MCF 10A (cell line): ENCODE measurements around the gene GALNT9. TPM values are rescaled to one million over a fixed set of nuclear protein-coding genes. Genes with fewer than 3 reads are reported as not detected.

Experiments
- BruUV-seq: library from RNA; stranded (reverse); fragments of 400-500 nt; replicated peaks from 2 replicates; lab custom pipeline; 2021; lab: Mats Ljungman, UMichigan
- CTCF ChIA-PET: fragments of 300-600 bp; sonication (Branson Sonifier 250); formaldehyde crosslinking; extraction: SDS; loops from one replicate; lab custom pipeline; 2021; ENCODE audit warnings: antibody characterized with exemption, inconsistent platforms; lab: Yijun Ruan, JAX
- POLR2A ChIA-PET: fragments of 300-600, 350-650 bp; sonication (Branson Sonifier 250); formaldehyde crosslinking; extraction: SDS; loops from one replicate; lab custom pipeline; 2020; ENCODE audit warnings: antibody characterized with exemption, inconsistent platforms; lab: Yijun Ruan, JAX
- DNase-seq: peaks from one replicate; pipeline ENCODE4 v3.0.0-alpha.2; 2018; ENCODE audit not compliant: unreplicated experiment
- H3K27ac Mint-ChIP-seq: one replicate; pipeline ENCODE4 v1.8.0; 2022; ENCODE audit warnings: mild to moderate bottlenecking, low read depth, mixed read lengths; ENCODE audit not compliant: unreplicated experiment
- H3K27me3 Mint-ChIP-seq: one replicate; pipeline ENCODE4 v1.8.0; 2022; ENCODE audit warnings: mixed read lengths; ENCODE audit not compliant: insufficient read depth, unreplicated experiment
- H3K36me3 Mint-ChIP-seq: one replicate; pipeline ENCODE4 v1.8.0; 2022; ENCODE audit warnings: mild to moderate bottlenecking, moderate library complexity, mixed read lengths; ENCODE audit not compliant: insufficient read depth, unreplicated experiment
- H3K4me1 Mint-ChIP-seq: one replicate; pipeline ENCODE4 v1.8.0; 2022; ENCODE audit warnings: mixed read lengths; ENCODE audit not compliant: insufficient read depth, unreplicated experiment
- H3K4me3 Mint-ChIP-seq: one replicate; pipeline ENCODE4 v1.8.0; 2022; ENCODE audit warnings: mild to moderate bottlenecking, moderate library complexity, mixed read lengths; ENCODE audit not compliant: unreplicated experiment
- H3K9me3 Mint-ChIP-seq: one replicate; pipeline ENCODE4 v1.8.0; 2022; ENCODE audit warnings: mixed read lengths; ENCODE audit not compliant: unreplicated experiment
- intact Hi-C: fragments of 100-400 bp; cut with micrococcal nuclease; formaldehyde crosslinking; loops from 2 replicates; pipeline ENCODE4 v1.14.1; 2022
- total RNA-seq: library from RNA; stranded (reverse); gene quantifications from 2 replicates; pipeline ENCODE4 v1.2.3, GENCODE V29; 2022
- TF ChIP-seq, protein P1 (sequence below): fragments of 200-600 bp; IDR thresholded peaks from one replicate; pipeline ENCODE4 v1.8.0; 2022; ENCODE audit warnings: antibody characterized with exemption, mild to moderate bottlenecking; ENCODE audit not compliant: unreplicated experiment

GALNT9 gene
- total RNA-seq, 1 experiment from 2014 or later: 4.4 TPM

- no peaks in the 10 kb centered on the region for H3K36me3 Mint-ChIP-seq
- TF ChIP-seq, protein P1, sequence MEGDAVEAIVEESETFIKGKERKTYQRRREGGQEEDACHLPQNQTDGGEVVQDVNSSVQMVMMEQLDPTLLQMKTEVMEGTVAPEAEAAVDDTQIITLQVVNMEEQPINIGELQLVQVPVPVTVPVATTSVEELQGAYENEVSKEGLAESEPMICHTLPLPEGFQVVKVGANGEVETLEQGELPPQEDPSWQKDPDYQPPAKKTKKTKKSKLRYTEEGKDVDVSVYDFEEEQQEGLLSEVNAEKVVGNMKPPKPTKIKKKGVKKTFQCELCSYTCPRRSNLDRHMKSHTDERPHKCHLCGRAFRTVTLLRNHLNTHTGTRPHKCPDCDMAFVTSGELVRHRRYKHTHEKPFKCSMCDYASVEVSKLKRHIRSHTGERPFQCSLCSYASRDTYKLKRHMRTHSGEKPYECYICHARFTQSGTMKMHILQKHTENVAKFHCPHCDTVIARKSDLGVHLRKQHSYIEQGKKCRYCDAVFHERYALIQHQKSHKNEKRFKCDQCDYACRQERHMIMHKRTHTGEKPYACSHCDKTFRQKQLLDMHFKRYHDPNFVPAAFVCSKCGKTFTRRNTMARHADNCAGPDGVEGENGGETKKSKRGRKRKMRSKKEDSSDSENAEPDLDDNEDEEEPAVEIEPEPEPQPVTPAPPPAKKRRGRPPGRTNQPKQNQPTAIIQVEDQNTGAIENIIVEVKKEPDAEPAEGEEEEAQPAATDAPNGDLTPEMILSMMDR: no peak
- H3K4me1 Mint-ChIP-seq: no peaks in the 10 kb centered on the region
- peaks cover 12% of the 10 kb centered on the region for H3K27me3 Mint-ChIP-seq
- peaks cover 7% of the 10 kb centered on the region for H3K9me3 Mint-ChIP-seq
- POLR2A ChIA-PET: no interaction called here
- CTCF ChIA-PET: interaction anchor here (0.7 to 1.1 kb wide), 2 partner anchors 38 to 378 kb away, joined by 3 to 4 read pairs; no protein-coding TSS in a partner anchor
- H3K4me3 Mint-ChIP-seq: no peak overlapping the region
- BruUV-seq: no TSS peak
- H3K27ac Mint-ChIP-seq: no peak overlapping the region
- DNase-seq: no peak
- intact Hi-C loops: no loop called here
Observed at GRCh38 chr12:132236129-132236929, 93.1 kb downstream of the GALNT9 start.

DNA sequence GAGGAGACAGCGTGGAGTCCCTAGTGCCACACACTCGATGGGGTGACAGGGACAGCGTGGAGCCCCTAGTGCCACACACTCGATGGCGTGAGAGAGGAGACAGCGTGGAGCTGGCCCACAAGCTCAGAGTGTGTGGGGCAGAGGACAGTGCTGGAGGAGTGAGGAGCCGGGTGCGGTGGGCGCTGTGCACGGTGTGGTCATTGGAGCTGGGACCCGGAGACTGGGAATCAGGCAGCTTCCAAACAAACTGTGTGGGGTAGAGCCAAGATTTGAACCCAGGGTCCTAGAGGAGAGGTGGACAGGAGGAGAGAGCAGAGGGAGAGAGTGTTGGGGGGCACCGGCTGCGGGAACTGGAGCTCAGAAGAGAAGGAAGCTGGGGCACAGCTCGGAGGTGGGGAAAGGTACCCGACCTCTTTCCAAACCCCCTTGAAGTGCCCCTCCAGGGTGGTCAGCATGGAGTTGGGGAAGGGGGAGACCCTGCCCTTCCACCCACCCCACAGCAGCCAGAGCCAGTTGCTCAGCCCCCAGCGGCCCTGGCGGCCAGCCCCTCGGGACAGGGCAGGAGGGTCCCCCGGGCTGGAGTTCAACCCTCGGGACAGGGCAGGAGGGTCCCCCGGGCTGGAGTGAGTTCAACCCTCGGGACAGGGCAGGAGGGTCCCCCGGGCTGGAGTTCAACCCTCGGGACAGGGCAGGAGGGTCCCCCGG is 94.1 kb downstream of the GALNT9 start:
- no peaks in the 10 kb centered on the region for H3K36me3 Mint-ChIP-seq
- H3K27me3 Mint-ChIP-seq: peaks cover 12% of the 10 kb centered on the region
- no peaks in the 10 kb centered on the region for H3K4me1 Mint-ChIP-seq
- ChIA-PET CTCF (no interaction called here), POLR2A (no interaction called here)
- peaks cover 7% of the 10 kb centered on the region for H3K9me3 Mint-ChIP-seq
- no peak for DNase-seq
- no peak overlapping the region for H3K27ac Mint-ChIP-seq
- BruUV-seq: no TSS peak
- no peak overlapping the region for H3K4me3 Mint-ChIP-seq
- TF ChIP-seq, protein P1: no peak
- intact Hi-C loops: no loop called here

DNA sequence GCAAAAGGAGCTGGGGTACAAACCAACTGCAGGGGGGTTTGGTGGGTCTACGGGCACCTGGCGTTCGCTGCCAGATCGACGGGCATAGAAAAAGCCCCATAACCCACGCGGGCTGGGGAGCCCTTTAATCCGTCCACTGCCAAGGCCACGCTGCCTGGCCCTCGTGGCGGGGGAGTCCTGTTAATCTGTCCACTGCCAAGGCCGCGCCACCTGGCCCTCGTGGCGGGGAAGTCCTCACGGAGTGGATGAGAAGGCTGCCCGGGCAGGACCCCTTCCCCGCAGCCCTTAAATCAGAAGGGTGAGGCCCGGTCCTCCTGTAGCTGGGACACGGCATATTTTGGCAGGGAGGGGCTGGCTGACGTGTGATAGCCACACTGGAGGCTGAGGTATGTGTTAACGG is 99.0 kb downstream of the GALNT9 start:
- H3K4me3 Mint-ChIP-seq: no peak overlapping the region
- no peak overlapping the region for H3K27ac Mint-ChIP-seq
- no TSS peak for BruUV-seq
- no peaks in the 10 kb centered on the region for H3K9me3 Mint-ChIP-seq
- no peaks in the 10 kb centered on the region for H3K4me1 Mint-ChIP-seq
- TF ChIP-seq, protein P1: no peak
- no peaks in the 10 kb centered on the region for H3K36me3 Mint-ChIP-seq
- ChIA-PET CTCF (interaction anchor here (0.8 kb wide), 1 partner anchor 11 kb away, joined by 4 read pairs; no protein-coding TSS in a partner anchor), POLR2A (no interaction called here)
- no peaks in the 10 kb centered on the region for H3K27me3 Mint-ChIP-seq
- intact Hi-C loops: no loop called here
- no peak for DNase-seq

- Mint-ChIP-seq H3K4me3 (no peak overlapping the region), H3K4me1 (no peaks in the 10 kb centered on the region), H3K36me3 (no peaks in the 10 kb centered on the region), H3K9me3 (no peaks in the 10 kb centered on the region), H3K27ac (no peak overlapping the region), H3K27me3 (no peaks in the 10 kb centered on the region)
- POLR2A ChIA-PET: no interaction called here
- CTCF ChIA-PET: no interaction called here
- intact Hi-C loops: no loop called here
- TF ChIP-seq, protein P1: no peak
- no TSS peak for BruUV-seq
- no peak for DNase-seq
Observed at GRCh38 chr12:132229926-132230325, 99.5 kb downstream of the GALNT9 start.
